ENCODE results near the gene REG1A.

Gene REG1A
- 0 to 0.12 (median 0) reads per million in 18 experiments for total RNA-seq

- no peak for DNase-seq
These were observed at the start of gene REG1A for GRCh38 chr2:79120194-79120713. TSS of gene REG1A (plus strand) at chr2:79120488. CDS start at chr2:79120862, 374 bp downstream.

GRCh38 chr2:79071078-79071477 is 49.2 kb upstream of the REG1A start:
- no peak for DNase-seq

- DNase-seq, result no peak
These were observed 37.3 kb upstream of the REG1A start for GRCh38 chr2:79082987-79083386.

GRCh38 chr2:79083597-79084251 is 36.6 kb upstream of the REG1A start:
- DNase-seq, result no peak

- no peak for DNase-seq
These were observed 35.7 kb upstream of the REG1A start for GRCh38 chr2:79084495-79085135.

- DNase-seq, result no peak
These were observed 34.9 kb upstream of the REG1A start for GRCh38 chr2:79085382-79085781.

- no peak for DNase-seq
These were observed 34.0 kb upstream of the REG1A start for GRCh38 chr2:79086255-79086654.

GRCh38 chr2:79087785-79088364 is 32.4 kb upstream of the REG1A start, which contains the start of gene REG1B:
TSS of gene REG1B (minus strand) at chr2:79087993. CDS start at chr2:79087612, 381 bp downstream.
- DNase-seq, result no peak

- DNase-seq, result no peak
These were observed 29.6 kb upstream of the REG1A start for GRCh38 chr2:79090693-79091092.

- no peak for DNase-seq
These were observed 22.4 kb upstream of the REG1A start for GRCh38 chr2:79097843-79098242.

- DNase-seq, result no peak
These were observed 21.1 kb upstream of the REG1A start for GRCh38 chr2:79099140-79099686.

- DNase-seq, result no peak
These were observed 20.0 kb upstream of the REG1A start for GRCh38 chr2:79100285-79100684.

- DNase-seq, result no peak
These were observed 19.3 kb upstream of the REG1A start for GRCh38 chr2:79101024-79101423.

- no peak for DNase-seq
These were observed 17.1 kb upstream of the REG1A start for GRCh38 chr2:79103214-79103613.

- no peak for DNase-seq
These were observed 15.0 kb upstream of the REG1A start for GRCh38 chr2:79105259-79105658.

GRCh38 chr2:79112269-79112668 is 8.0 kb upstream of the REG1A start:
- DNase-seq, result no peak

- DNase-seq, result no peak
These were observed 5.3 kb upstream of the REG1A start for GRCh38 chr2:79114797-79115494.

- no peak for DNase-seq
These were observed 3.0 kb upstream of the REG1A start for GRCh38 chr2:79116997-79117928.

GRCh38 chr2:79122676-79123075 is 2.4 kb downstream of the REG1A start:
- DNase-seq, result no peak

GRCh38 chr2:79124907-79125720 is 4.8 kb downstream of the REG1A start:
- DNase-seq, result no peak

- DNase-seq, result no peak
These were observed 5.4 kb downstream of the REG1A start for GRCh38 chr2:79125721-79125985.

Measured in inflammatory macrophage (primary cell).